HG02943 (cell line): Measurements from ENCODE around the gene ATXN7L3B.

Experiments
- ATAC-seq: cut with Tn5 transposase; IDR thresholded peaks from one replicate; pipeline ENCODE4 v1.9.1; 2021; ENCODE audit warnings: mild to moderate bottlenecking, low read depth, moderate library complexity; ENCODE audit not compliant: unreplicated experiment

ATXN7L3B gene

GRCh38 chr12:74547249-74547648 lies 9.6 kb downstream of the ATXN7L3B start:
- no peak for ATAC-seq

GRCh38 chr12:74551291-74551690 lies 13.7 kb downstream of the ATXN7L3B start:
- ATAC-seq = no peak

- ATAC-seq = no peak
These were observed 14.6 kb downstream of the ATXN7L3B start for GRCh38 chr12:74552201-74552600.

- ATAC-seq = no peak
These were observed 22.1 kb downstream of the ATXN7L3B start for GRCh38 chr12:74559728-74560127.

- ATAC-seq = no peak
These were observed 26.3 kb downstream of the ATXN7L3B start for GRCh38 chr12:74563927-74564326.

- ATAC-seq = no peak
These were observed 40.9 kb downstream of the ATXN7L3B start for GRCh38 chr12:74578486-74578885.

- ATAC-seq = no peak
These were observed 41.8 kb downstream of the ATXN7L3B start for GRCh38 chr12:74579446-74579845.

GRCh38 chr12:74579981-74580380 lies 42.3 kb downstream of the ATXN7L3B start:
- ATAC-seq = no peak

GRCh38 chr12:74581439-74581838 lies 43.8 kb downstream of the ATXN7L3B start:
- no peak for ATAC-seq

- no peak for ATAC-seq
These were observed 46.9 kb downstream of the ATXN7L3B start for GRCh38 chr12:74584483-74585062.

GRCh38 chr12:74586251-74586650 lies 48.6 kb downstream of the ATXN7L3B start:
- ATAC-seq = no peak
